Activated CD8-positive, alpha-beta T cell treated with anti-CD3 and anti-CD28 coated beads for 36 hours (primary cell): ENCODE measurements around the gene TFF3. TPM values are rescaled to one million over a fixed set of nuclear protein-coding genes. Genes with fewer than 3 reads are reported as not detected.

Source experiments
- ATAC-seq: fragments of 200-7000 bp; cut with Tn5 transposase; one replicate; pipeline ENCODE4 v1.10.0; 2021; ENCODE audit warnings: mild to moderate bottlenecking, moderate library complexity
- CTCF ChIA-PET: fragments of 350-600 bp; sonication (Branson Sonifier 250); formaldehyde crosslinking; loops from one replicate; lab custom pipeline; 2021; ENCODE audit warnings: antibody characterized with exemption; lab: Charles Lee
- POLR2A ChIA-PET: fragments of 350-600 bp; sonication (Branson Sonifier 250); formaldehyde crosslinking; loops from one replicate; lab custom pipeline; 2021; ENCODE audit warnings: antibody characterized with exemption; lab: Charles Lee
- DNase-seq: peaks from one replicate; pipeline ENCODE4 v3.0.0-alpha.2; 2020
- H3K27ac Mint-ChIP-seq: one replicate; pipeline ENCODE4 v1.8.0; 2021; ENCODE audit warnings: mild to moderate bottlenecking, mixed read lengths
- H3K27me3 Mint-ChIP-seq: one replicate; pipeline ENCODE4 v1.8.0; 2021; ENCODE audit warnings: mixed read lengths
- H3K36me3 Mint-ChIP-seq: one replicate; pipeline ENCODE4 v1.8.0; 2021; ENCODE audit warnings: low read depth, mixed read lengths
- H3K4me1 Mint-ChIP-seq: one replicate; pipeline ENCODE4 v1.8.0; 2021; ENCODE audit warnings: low read depth, mixed read lengths
- H3K4me3 Mint-ChIP-seq: one replicate; pipeline ENCODE4 v1.8.0; 2021; ENCODE audit warnings: mild to moderate bottlenecking, moderate library complexity, mixed read lengths
- H3K9me3 Mint-ChIP-seq: one replicate; pipeline ENCODE4 v1.8.0; 2021; ENCODE audit warnings: mixed read lengths
- intact Hi-C: fragments of 100-400 bp; cut with micrococcal nuclease; formaldehyde crosslinking; loops from one replicate; pipeline ENCODE4 v1.10.0; 2022
- total RNA-seq, 2 experiments: library from RNA; stranded (reverse); gene quantifications; one replicate each; pipeline ENCODE4 v1.2.3, GENCODE V29; 2021
- TF ChIP-seq, protein P1 (sequence below): fragments of 200-600 bp; IDR thresholded peaks from one replicate; pipeline ENCODE4 v1.8.0; 2022; ENCODE audit warnings: antibody characterized with exemption, mild to moderate bottlenecking

TFF3 gene
- total RNA-seq, 2 experiments from 2014 or later, result not detected

DNA sequence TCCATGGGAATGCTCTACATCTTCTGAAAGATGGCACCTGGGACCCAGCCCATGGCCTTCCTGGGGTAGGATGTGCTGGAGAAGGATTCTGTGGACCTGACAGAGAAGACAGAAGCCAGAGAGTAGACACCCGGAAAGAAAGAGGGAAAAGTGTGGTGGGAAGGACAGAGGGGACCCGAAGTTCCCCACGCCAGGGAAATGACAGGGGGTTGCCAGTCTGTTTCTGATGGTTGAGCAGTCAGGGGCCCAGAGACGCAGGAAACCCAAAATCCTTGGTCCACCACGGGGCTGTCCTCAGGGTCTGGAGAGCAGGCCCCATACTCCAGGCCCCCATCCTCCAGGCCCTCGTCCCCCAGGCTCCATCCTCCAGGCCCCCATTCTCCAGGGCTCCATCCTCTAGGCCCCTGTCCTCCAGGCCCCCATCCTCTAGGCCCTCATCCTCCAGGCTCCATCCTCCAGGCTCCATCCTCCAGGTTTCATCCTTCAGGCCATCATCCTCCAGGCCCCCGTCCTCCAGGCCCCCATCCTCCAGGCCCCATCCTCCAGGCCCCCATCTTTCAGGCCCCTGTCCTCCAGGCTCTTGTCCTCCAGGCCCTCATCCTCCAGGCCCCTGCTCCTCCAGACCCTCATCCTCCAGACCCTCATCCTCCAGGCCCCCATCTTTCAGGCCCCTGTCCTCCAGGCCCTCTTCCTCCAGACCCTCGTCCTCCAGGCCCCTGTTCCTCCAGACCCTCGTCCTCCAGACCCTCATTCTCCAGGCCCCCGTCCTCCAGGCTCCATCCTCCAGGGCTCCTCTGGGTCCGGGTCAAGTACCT is 36.6 kb upstream of the TFF3 start:
- intact Hi-C loops, result no loop called here
- Mint-ChIP-seq H3K9me3 (peaks cover 17% of the 10 kb centered on the region), H3K4me1 (no peaks in the 10 kb centered on the region), H3K27me3 (no peaks in the 10 kb centered on the region), H3K4me3 (no peak overlapping the region), H3K36me3 (peaks cover 2% of the 10 kb centered on the region), H3K27ac (no peak overlapping the region)
- ATAC-seq, result no peak
- TF ChIP-seq, protein P1, sequence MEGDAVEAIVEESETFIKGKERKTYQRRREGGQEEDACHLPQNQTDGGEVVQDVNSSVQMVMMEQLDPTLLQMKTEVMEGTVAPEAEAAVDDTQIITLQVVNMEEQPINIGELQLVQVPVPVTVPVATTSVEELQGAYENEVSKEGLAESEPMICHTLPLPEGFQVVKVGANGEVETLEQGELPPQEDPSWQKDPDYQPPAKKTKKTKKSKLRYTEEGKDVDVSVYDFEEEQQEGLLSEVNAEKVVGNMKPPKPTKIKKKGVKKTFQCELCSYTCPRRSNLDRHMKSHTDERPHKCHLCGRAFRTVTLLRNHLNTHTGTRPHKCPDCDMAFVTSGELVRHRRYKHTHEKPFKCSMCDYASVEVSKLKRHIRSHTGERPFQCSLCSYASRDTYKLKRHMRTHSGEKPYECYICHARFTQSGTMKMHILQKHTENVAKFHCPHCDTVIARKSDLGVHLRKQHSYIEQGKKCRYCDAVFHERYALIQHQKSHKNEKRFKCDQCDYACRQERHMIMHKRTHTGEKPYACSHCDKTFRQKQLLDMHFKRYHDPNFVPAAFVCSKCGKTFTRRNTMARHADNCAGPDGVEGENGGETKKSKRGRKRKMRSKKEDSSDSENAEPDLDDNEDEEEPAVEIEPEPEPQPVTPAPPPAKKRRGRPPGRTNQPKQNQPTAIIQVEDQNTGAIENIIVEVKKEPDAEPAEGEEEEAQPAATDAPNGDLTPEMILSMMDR, result no peak
- POLR2A ChIA-PET, result no interaction called here
- DNase-seq, result no peak
- CTCF ChIA-PET, result no interaction called here

DNA sequence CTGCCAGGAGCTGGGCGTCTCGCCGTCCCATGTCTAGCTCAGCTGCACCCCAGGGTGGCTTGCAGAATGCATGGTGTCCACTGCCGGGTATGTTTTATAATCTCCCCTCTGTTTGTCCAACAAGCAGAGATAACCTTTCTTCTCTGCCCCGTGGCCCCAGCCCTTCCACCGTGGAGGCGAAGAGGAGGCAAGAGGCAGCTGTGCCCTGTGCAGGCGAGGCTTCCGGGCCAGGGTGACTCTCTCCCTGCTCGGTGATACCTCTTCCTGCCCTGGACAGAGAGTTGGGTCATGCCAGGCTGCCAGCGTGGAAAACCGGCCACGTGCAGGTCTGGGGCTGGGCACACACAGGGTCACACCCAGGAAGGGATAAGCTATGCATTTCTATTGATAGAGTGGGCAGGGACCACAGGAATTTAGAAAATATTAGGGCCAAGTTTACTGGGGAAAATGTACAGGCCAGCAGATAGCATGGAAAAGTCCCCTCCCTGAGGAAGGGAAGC is 35.8 kb upstream of the TFF3 start, which contains the start of gene TFF2:
TFF2 (minus strand) TSS at position 68 of the 500 bp plus-strand sequence; CDS start at position 31, 37 bp downstream.
- ChIA-PET POLR2A (no interaction called here), CTCF (no interaction called here)
- Mint-ChIP-seq H3K27ac (no peak within 1 kb of the TSS), H3K4me3 (no peak within 1 kb of the TSS), H3K4me1 (no peaks in the 10 kb centered on the region), H3K36me3 (peaks cover 2% of the 10 kb centered on the region), H3K9me3 (peaks cover 15% of the 10 kb centered on the region), H3K27me3 (no peaks in the 10 kb centered on the region)
- ATAC-seq (no peak), DNase-seq (no peak)
- TF ChIP-seq, protein P1, result no peak
- intact Hi-C loops, result no loop called here

DNA sequence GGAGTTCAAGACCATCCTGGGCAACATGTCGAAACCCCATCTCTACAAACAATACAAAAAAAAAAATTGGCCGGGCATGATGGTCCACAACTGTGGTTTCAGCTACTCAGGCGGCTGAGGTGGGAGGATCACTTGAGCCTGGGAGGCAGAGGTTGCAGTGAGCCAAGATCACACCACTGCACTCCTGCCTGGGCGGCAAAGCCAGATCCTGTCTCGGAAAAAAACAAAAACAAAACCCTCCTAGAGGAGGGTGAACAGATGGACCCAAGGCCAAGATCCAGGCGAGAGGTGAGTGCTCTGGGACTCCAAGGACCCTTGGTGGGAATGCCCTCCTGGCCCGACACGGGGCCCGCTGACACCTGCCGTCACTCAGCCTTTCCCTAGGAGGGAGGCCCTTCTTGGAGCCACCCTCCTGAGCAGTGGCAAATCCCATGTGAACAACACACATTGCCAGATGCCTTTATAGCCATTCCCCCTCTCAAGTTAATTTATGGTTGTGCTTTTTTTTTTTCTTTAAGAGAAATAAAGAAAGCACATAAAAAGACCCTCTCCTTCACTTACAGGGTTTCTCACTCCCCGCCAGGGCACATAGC is 35.2 kb upstream of the TFF3 start:
- ChIA-PET CTCF (interaction anchor here (1.0 kb wide), 1 partner anchor 10 kb away, joined by 3 read pairs; no protein-coding TSS in a partner anchor), POLR2A (no interaction called here)
- Mint-ChIP-seq H3K4me3 (no peak overlapping the region), H3K4me1 (no peaks in the 10 kb centered on the region), H3K9me3 (peaks cover 12% of the 10 kb centered on the region), H3K36me3 (peaks cover 2% of the 10 kb centered on the region), H3K27me3 (no peaks in the 10 kb centered on the region), H3K27ac (no peak overlapping the region)
- DNase-seq (no peak), ATAC-seq (no peak)
- TF ChIP-seq, protein P1, result no peak
- intact Hi-C loops, result no loop called here

DNA sequence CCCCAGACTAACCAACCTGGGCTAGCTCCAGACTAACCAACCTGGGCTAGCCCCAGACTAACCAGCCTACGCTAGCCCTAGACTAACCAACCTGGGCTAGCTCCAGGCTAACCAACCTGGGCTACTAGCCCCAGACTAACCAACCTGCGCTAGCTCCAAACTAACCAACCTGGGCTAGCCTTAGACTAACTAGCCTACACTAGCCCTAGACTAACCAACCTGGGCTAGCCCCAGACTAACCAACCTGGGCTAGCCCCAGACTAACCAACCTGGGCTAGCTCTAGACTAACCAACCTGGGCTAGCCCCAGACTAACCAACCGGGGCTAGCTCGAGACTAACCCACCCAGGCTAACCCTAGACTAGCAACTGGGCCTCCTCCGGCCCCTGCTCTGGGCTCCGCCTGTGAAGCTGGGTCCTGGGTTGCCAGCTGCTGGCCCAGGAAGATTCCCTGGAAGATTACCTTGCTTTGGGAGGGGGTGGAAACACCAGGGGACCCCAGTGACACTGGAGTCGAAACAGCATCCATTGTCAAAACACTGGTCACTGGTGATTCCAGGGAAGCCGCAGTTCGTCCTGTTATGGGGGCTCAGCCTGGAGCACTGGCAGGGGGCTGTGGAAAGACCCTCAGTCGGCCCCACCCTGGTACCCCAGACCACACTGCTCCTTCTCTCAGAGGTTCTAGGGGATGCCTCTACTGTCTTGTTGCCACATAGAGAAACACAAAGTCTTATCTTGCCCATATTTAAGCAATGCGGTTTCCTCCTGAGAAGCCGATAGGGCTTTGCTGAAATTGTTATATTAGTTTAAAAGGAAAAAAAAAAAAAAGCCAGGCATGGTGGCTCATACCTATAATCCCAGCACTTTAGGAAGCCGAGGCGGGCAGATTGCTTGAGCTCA is 34.5 kb upstream of the TFF3 start:
- no peaks in the 10 kb centered on the region for H3K27me3 Mint-ChIP-seq
- peaks cover 2% of the 10 kb centered on the region for H3K36me3 Mint-ChIP-seq
- intact Hi-C loops, result no loop called here
- H3K4me1 Mint-ChIP-seq, result no peaks in the 10 kb centered on the region
- TF ChIP-seq, protein P1, result no peak
- DNase-seq (no peak), ATAC-seq (no peak)
- H3K9me3 Mint-ChIP-seq, result peaks cover 9% of the 10 kb centered on the region
- H3K27ac Mint-ChIP-seq, result no peak overlapping the region
- POLR2A ChIA-PET, result no interaction called here
- CTCF ChIA-PET, result interaction anchor here (0.9 to 1.2 kb wide), 4 partner anchors 11 to 101 kb away, joined by 3 to 9 read pairs (median 3); no protein-coding TSS in a partner anchor
- no peak overlapping the region for H3K4me3 Mint-ChIP-seq
